GM12891 (cell line): ENCODE results near the gene TRMT5. TPM values are rescaled to one million over a fixed set of nuclear protein-coding genes. Genes with fewer than 3 reads are reported as not detected.

Experiments used
- DNase-seq: peaks from one replicate; pipeline ENCODE4 v3.0.0; 2011; ENCODE audit warnings: low spot score; ENCODE audit not compliant: insufficient read length
- FAIRE-seq: peaks from 2 replicates; lab custom pipeline; 2011; peaks lifted over from hg19 to GRCh38; lab: Jason Lieb, UNC
- PAX5 ChIP-seq: IDR thresholded peaks from 2 replicates; pipeline ENCODE4 v1.6.1; 2011; ENCODE audit warnings: low read length, moderate library complexity, mild to moderate bottlenecking; ENCODE audit not compliant: insufficient read depth, severe bottlenecking
- POLR2A ChIP-seq: IDR thresholded peaks from 2 replicates; pipeline ENCODE4 v1.6.1; 2011; ENCODE audit warnings: low read depth, low read length, control low read depth
- POLR2AphosphoS5 ChIP-seq: IDR thresholded peaks from 2 replicates; pipeline ENCODE4 v1.6.1; 2011; ENCODE audit warnings: low read depth, low read length, control low read depth
- POU2F2 ChIP-seq: IDR thresholded peaks from 2 replicates; pipeline ENCODE4 v1.6.1; 2011; ENCODE audit warnings: low read depth, mild to moderate bottlenecking, control low read depth, low read length, moderate library complexity
- SPI1 ChIP-seq: IDR thresholded peaks from 2 replicates; pipeline ENCODE4 v1.6.1; 2011; ENCODE audit warnings: low read depth, low read length, control low read depth
- TAF1 ChIP-seq: IDR thresholded peaks from 2 replicates; pipeline ENCODE4 v1.6.1; 2011; ENCODE audit warnings: low read depth, low read length, control low read depth
- polyA plus RNA-seq: library from polyadenylated mRNA; unstranded; fragments of >200 nt; gene quantifications from one replicate; pipeline ENCODE4 v1.2.1, GENCODE V29; 2012; ENCODE audit warnings: low read depth, missing spikeins, inconsistent platforms; ENCODE audit not compliant: missing spikeins

TRMT5 gene, protein sequence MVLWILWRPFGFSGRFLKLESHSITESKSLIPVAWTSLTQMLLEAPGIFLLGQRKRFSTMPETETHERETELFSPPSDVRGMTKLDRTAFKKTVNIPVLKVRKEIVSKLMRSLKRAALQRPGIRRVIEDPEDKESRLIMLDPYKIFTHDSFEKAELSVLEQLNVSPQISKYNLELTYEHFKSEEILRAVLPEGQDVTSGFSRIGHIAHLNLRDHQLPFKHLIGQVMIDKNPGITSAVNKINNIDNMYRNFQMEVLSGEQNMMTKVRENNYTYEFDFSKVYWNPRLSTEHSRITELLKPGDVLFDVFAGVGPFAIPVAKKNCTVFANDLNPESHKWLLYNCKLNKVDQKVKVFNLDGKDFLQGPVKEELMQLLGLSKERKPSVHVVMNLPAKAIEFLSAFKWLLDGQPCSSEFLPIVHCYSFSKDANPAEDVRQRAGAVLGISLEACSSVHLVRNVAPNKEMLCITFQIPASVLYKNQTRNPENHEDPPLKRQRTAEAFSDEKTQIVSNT
- polyA plus RNA-seq, result 6.9 TPM

GRCh38 chr14:60980811-60981632 lies at the start of gene TRMT5, which contains the start of gene SLC38A6:
TRMT5 (minus strand) TSS chr14:60981079; CDS start chr14:60980973, 106 bp downstream.
SLC38A6 (plus strand) TSS chr14:60981245; CDS start chr14:60981278, 33 bp downstream.
- DNase-seq (peak; percentile 59), FAIRE-seq (peak; percentile 98)
- TF ChIP-seq POU2F2 (0 out of 2 replicates have a peak, but pooled peaks have one; percentile 44), POLR2A (peak; percentile 68; the same call in 1 of the 2 replicates), POLR2AphosphoS5 (peak; percentile 60; the same call in 1 of the 2 replicates), PAX5 (no peak), SPI1 (no peak), TAF1 (no peak; the same call in 1 of the 2 replicates)

- DNase-seq (no peak), FAIRE-seq (peak; percentile 41)
- no peak for TF ChIP-seq POLR2A
Observed at GRCh38 chr14:61026526-61026925, 45.6 kb upstream of the TRMT5 start.

DNA sequence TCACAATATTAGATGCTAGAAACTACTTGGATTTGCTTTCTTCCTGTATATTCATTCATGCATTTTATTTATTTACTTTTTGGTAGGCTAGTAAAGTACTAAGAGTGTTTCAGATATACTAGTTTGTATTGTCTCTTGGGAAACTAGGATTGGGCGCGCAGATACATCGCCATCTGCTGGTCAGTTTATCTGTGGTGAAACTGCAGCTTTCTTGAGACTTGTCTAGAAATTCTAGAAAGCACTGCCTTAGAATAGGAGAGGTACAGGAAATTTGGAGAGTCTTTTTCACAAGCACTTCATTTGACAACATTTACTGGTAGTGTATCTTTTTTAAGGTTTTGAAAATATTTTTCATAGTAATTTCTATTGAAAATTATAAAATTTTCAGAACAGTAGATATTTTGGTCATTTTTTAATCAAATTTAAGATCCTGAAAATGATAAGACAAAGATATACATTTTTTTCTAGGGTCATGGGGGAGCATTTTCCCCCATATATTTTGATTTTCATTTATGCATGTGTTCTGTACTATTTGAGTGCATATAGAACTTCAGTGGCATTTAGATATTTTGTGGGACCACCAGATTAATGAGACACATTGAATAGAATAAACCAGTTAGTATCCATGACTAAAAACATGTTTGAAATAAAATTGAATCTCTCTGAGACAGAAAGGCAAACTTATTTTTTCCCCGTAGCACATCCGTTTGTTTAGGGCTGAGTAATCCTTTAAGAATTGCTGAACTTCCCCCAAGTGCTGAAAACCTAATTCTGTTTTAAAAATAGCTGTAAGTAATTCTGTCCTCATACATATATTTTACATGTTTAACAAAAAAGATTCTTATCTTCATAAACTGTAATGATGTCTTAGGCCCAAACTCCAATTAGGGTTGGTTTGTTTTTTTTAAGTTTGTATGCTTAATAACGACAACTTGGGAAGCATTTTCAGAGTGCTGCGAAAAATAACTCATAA lies 44.7 kb upstream of the TRMT5 start:
- peak; percentile 12 for DNase-seq
- no peak for FAIRE-seq

GRCh38 chr14:61019537-61019936 lies 38.7 kb upstream of the TRMT5 start:
- TF ChIP-seq PAX5, result no peak
- no peak for TF ChIP-seq POU2F2
- no peak for TF ChIP-seq POLR2AphosphoS5
- TF ChIP-seq TAF1, result no peak
- no peak for TF ChIP-seq SPI1
- TF ChIP-seq POLR2A, result no peak
- no peak for FAIRE-seq
- DNase-seq, result no peak

More for the DNA sequence above, 44.7 kb upstream of the TRMT5 start:
- TF ChIP-seq SPI1 (no peak), POLR2A (no peak), POLR2AphosphoS5 (no peak), PAX5 (no peak), POU2F2 (no peak), TAF1 (no peak)

DNA sequence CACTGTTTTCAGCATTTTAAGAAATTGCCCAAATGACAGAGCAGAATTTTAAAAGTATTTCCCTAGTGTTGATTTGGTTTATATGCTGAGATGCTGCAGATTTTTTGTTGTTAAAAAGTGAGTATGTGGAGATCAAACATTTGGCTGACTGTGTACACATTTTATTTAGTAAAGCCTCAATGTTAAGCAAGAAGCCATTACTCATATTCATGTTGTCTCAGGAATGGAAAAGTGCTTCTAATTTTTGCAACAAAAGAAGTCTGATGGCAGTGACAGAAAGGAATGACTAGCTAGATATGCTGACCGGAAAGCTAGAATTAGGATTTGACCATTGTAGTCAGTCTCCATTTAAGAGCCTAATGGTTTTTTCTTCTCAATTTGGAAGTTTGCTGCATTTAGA lies 22.7 kb upstream of the TRMT5 start:
- DNase-seq, result no peak
- no peak for TF ChIP-seq POLR2A
- TF ChIP-seq POLR2AphosphoS5, result no peak
- no peak for TF ChIP-seq TAF1
- TF ChIP-seq POU2F2, result no peak
- TF ChIP-seq PAX5, result no peak
- TF ChIP-seq SPI1, result no peak
- FAIRE-seq, result no peak

DNA sequence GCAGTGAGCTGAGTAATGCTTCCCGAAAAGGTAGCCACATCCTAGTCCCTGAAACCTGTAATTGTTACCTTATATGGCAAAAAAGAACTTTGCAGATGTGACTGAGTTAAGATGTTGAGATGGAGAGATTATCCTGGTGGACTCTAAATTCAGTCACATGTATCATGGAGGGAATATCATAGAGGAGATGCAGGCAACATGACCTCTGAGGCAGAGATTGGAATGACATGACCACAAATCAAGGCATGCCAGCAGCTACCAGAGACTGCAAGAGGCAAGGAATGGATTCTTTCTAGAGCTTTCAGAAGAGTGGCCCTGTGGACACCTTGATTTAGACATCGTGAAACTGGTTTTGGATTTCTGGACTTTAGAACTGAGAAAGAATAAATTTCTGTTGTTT lies 18.7 kb upstream of the TRMT5 start:
- DNase-seq, result no peak
- FAIRE-seq, result no peak
- TF ChIP-seq PAX5, result no peak
- no peak for TF ChIP-seq TAF1
- TF ChIP-seq POU2F2, result no peak
- TF ChIP-seq SPI1, result no peak
- TF ChIP-seq POLR2A, result no peak
- no peak for TF ChIP-seq POLR2AphosphoS5

- TF ChIP-seq POU2F2 (no peak), POLR2A (no peak), SPI1 (no peak), POLR2AphosphoS5 (no peak)
- FAIRE-seq (no peak), DNase-seq (no peak)
Observed at GRCh38 chr14:60998617-60999016, 17.7 kb upstream of the TRMT5 start.

DNA sequence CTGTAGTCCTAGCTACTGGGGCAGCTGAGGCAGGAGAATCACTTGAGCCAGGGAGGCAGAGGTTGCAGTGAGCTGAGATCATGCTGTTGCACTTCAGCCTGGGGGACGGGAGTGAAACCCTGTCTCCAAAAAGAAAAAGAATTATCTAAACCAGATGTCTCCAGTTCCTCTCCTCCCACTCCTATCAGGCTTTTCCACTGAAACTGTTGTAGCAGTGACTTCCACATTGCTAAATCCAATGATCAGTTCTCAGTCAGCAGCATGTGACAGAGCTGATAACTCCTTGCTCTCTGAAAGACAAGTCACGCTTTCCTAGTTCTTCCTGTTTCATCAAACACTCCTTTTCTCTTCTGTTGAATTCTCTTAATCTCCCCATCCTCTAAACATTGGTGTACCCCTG lies 8.7 kb upstream of the TRMT5 start:
- no peak for TF ChIP-seq POLR2A
- no peak for TF ChIP-seq PAX5
- TF ChIP-seq POU2F2, result no peak
- no peak for TF ChIP-seq POLR2AphosphoS5
- no peak for TF ChIP-seq SPI1
- no peak for TF ChIP-seq TAF1
- FAIRE-seq (no peak), DNase-seq (no peak)

GRCh38 chr14:60986500-60986899 lies 5.6 kb upstream of the TRMT5 start:
- no peak for DNase-seq
- FAIRE-seq, result no peak
- TF ChIP-seq SPI1 (no peak), TAF1 (no peak), POLR2A (no peak)
